MM.1S (cell line): ENCODE results near the gene FSTL1.

ENCODE experiments used
- DNase-seq: peaks from one replicate; pipeline ENCODE4 v3.0.0-alpha.2; 2015
- H2AFZ ChIP-seq: fragments of 300-600 bp; sonication (generic); 2 replicates; pipeline ENCODE4 v1.6.0; 2016; ENCODE audit warnings: antibody characterized with exemption, low read length
- H3F3A ChIP-seq: fragments of 300-600 bp; sonication (generic); 2 replicates; pipeline ENCODE4 v1.6.1; 2016; ENCODE audit warnings: mild to moderate bottlenecking, antibody characterized with exemption, low read length, moderate library complexity, mixed read lengths; ENCODE audit not compliant: insufficient read depth
- H3K27ac ChIP-seq: fragments of 300-600 bp; sonication (generic); 2 replicates; pipeline ENCODE4 v1.5.1; 2016; ENCODE audit warnings: mild to moderate bottlenecking, low read length
- H3K27me3 ChIP-seq: fragments of 300-600 bp; sonication (generic); replicated peaks from 2 replicates; pipeline ENCODE4 v1.6.0; 2016; ENCODE audit warnings: low read length; ENCODE audit not compliant: insufficient read depth
- H3K36me3 ChIP-seq: fragments of 300-600 bp; sonication (generic); replicated peaks from 2 replicates; pipeline ENCODE4 v1.6.1; 2016; ENCODE audit warnings: mild to moderate bottlenecking, low read length, mixed read lengths; ENCODE audit not compliant: insufficient read depth
- H3K4me1 ChIP-seq: fragments of 300-600 bp; sonication (generic); 2 replicates; pipeline ENCODE4 v1.6.1; 2016; ENCODE audit warnings: low read length, mixed read lengths
- H3K4me2 ChIP-seq: fragments of 300-600 bp; sonication (generic); 2 replicates; pipeline ENCODE4 v1.6.0; 2016; ENCODE audit warnings: low read depth, low read length
- H3K4me3 ChIP-seq: fragments of 300-600 bp; sonication (generic); 2 replicates; pipeline ENCODE4 v1.5.1; 2016; ENCODE audit warnings: low read length, mixed read lengths
- H3K79me2 ChIP-seq: fragments of 300-600 bp; sonication (generic); 2 replicates; pipeline ENCODE4 v1.6.1; 2016; ENCODE audit warnings: mixed run types, low read length, mixed read lengths
- H3K9ac ChIP-seq: fragments of 300-600 bp; sonication (generic); 2 replicates; pipeline ENCODE4 v1.6.1; 2016; ENCODE audit warnings: low read length, mixed read lengths
- H3K9me2 ChIP-seq: fragments of 300-600 bp; sonication (generic); replicated peaks from 2 replicates; pipeline ENCODE4 v1.6.1; 2016; ENCODE audit warnings: mild to moderate bottlenecking, low read length, mixed read lengths; ENCODE audit not compliant: insufficient read depth
- H3K9me3 ChIP-seq: fragments of 300-600 bp; sonication (generic); replicated peaks from 2 replicates; pipeline ENCODE4 v1.6.1; 2016; ENCODE audit warnings: mild to moderate bottlenecking, low read length, mixed read lengths; ENCODE audit not compliant: insufficient read depth
- H4K20me1 ChIP-seq: fragments of 300-600 bp; sonication (generic); 2 replicates; pipeline ENCODE4 v1.6.1; 2016; ENCODE audit warnings: mild to moderate bottlenecking, low read length, moderate library complexity, mixed read lengths; ENCODE audit not compliant: insufficient read depth
- CTCF ChIP-seq: fragments of 300-600 bp; sonication (generic); IDR thresholded peaks from 2 replicates; pipeline ENCODE4 v1.5.1; 2016; ENCODE audit warnings: antibody characterized with exemption, low read length, mixed read lengths
- EZH2 ChIP-seq: fragments of 300-600 bp; sonication (generic); optimal IDR thresholded peaks from 2 replicates; pipeline ENCODE3; 2017; ENCODE audit warnings: low read depth, mild to moderate bottlenecking, antibody characterized with exemption, low read length, mixed read lengths
- EZH2phosphoT487 ChIP-seq: fragments of 300-600 bp; sonication (generic); IDR thresholded peaks from 2 replicates; pipeline ENCODE4 v1.6.1; 2018; ENCODE audit warnings: antibody characterized with exemption, low read length

The FSTL1 gene

GRCh38 chr3:120349855-120350125, 101.0 kb downstream of the FSTL1 start:
- peak overlapping the region; percentile 88 for H3K4me3 ChIP-seq
- H3K9ac ChIP-seq = peak overlapping the region; percentile 90

GRCh38 chr3:120348991-120349854, 101.6 kb downstream of the FSTL1 start, which contains the start of gene LRRC58:
Gene LRRC58, minus strand, starts transcription at chr3:120349354. Its CDS starts 111 bp downstream, at chr3:120349243.
- Histone ChIP-seq H3K4me2 (peak within 1 kb of the TSS; percentile 63), H2AFZ (peak within 1 kb of the TSS; percentile 71), H3K27ac (peak within 1 kb of the TSS; percentile 85), H3K36me3 (no peaks in the 10 kb centered on the region; the same call in 1 of the 2 replicates), H4K20me1 (peaks cover 14% of the 10 kb centered on the region), H3F3A (peaks cover 31% of the 10 kb centered on the region), H3K27me3 (no peaks in the 10 kb centered on the region), H3K9ac (peak within 1 kb of the TSS; percentile 90), H3K9me3 (no peaks in the 10 kb centered on the region), H3K9me2 (no peaks in the 10 kb centered on the region), H3K79me2 (peaks cover 47% of the 10 kb centered on the region), H3K4me1 (peaks cover 35% of the 10 kb centered on the region), H3K4me3 (peak within 1 kb of the TSS; percentile 88)
- peak; percentile 29 for TF ChIP-seq CTCF
- TF ChIP-seq EZH2 = no peak
- peak; percentile 95 for DNase-seq

More at GRCh38 chr3:120349855-120350125, 101.0 kb downstream of the FSTL1 start:
- H3K79me2 ChIP-seq = peaks cover 42% of the 10 kb centered on the region
- H3K9me3 ChIP-seq = no peaks in the 10 kb centered on the region
- TF ChIP-seq CTCF (no peak), EZH2 (no peak), EZH2phosphoT487 (no peak)
- H3K9me2 ChIP-seq = no peaks in the 10 kb centered on the region
- peak overlapping the region; percentile 85 for H3K27ac ChIP-seq
- peaks cover 9% of the 10 kb centered on the region; the same call in 1 of the 2 replicates for H4K20me1 ChIP-seq
- H3K36me3 ChIP-seq = no peaks in the 10 kb centered on the region; the same call in 1 of the 2 replicates
- no peak for DNase-seq
- peak overlapping the region; percentile 71 for H2AFZ ChIP-seq
- peak overlapping the region; percentile 63 for H3K4me2 ChIP-seq
- peaks cover 29% of the 10 kb centered on the region for H3K4me1 ChIP-seq
- H3K27me3 ChIP-seq = no peaks in the 10 kb centered on the region
- H3F3A ChIP-seq = peaks cover 31% of the 10 kb centered on the region

GRCh38 chr3:120348065-120348990, 102.5 kb downstream of the FSTL1 start:
- Histone ChIP-seq H3K4me2 (peak overlapping the region; percentile 63), H3K9me2 (no peaks in the 10 kb centered on the region), H3K4me3 (peak overlapping the region; percentile 88), H3K9me3 (no peaks in the 10 kb centered on the region), H3K9ac (peak overlapping the region; percentile 90), H2AFZ (peak overlapping the region; percentile 67; the same call in 1 of the 2 replicates), H4K20me1 (peaks cover 18% of the 10 kb centered on the region), H3K27ac (peak overlapping the region; percentile 85), H3K4me1 (peaks cover 37% of the 10 kb centered on the region), H3F3A (peaks cover 31% of the 10 kb centered on the region), H3K36me3 (no peaks in the 10 kb centered on the region; the same call in 1 of the 2 replicates), H3K79me2 (peaks cover 56% of the 10 kb centered on the region), H3K27me3 (no peaks in the 10 kb centered on the region)
- TF ChIP-seq EZH2 = no peak
- TF ChIP-seq EZH2phosphoT487 = no peak
- no peak for TF ChIP-seq CTCF
- DNase-seq = peak; percentile 76
